HepG2 (cell line): Measurements from ENCODE around the gene HES2. TPM values are rescaled to one million over a fixed set of nuclear protein-coding genes. Genes with fewer than 3 reads are reported as not detected.
A peak's percentile ranks its signal among the peaks of the same experiment; 100 is the strongest.

Source experiments
- GATAD2A ChIP-seq: IDR thresholded peaks from 2 replicates; pipeline ENCODE4 v1.6.1; 2016
- LCORL ChIP-seq, 2 experiments: fragments of 450-650 bp in 1 of 2; sonication (generic) in 1 of 2; formaldehyde crosslinking in 1 of 2; IDR thresholded peaks; 2 replicates each; pipeline versions ENCODE4 v1.5.0 to v1.6.1; 2017 to 2020; ENCODE audit warnings: antibody characterized with exemption in 1 of 2, missing genetic modification reagents in 1 of 2
- MAFK ChIP-seq, 2 experiments: IDR thresholded peaks in 1 of 2; conservative IDR thresholded peaks in 1 of 2; 2 replicates each; pipeline ENCODE4 v1.6.1; 2011; ENCODE audit warnings: improper control_type of control experiment in 2 of 2, low read length in 2 of 2
- MIER3 ChIP-seq: IDR thresholded peaks from 2 replicates; pipeline ENCODE4 v1.6.1; 2016; ENCODE audit warnings: missing compliant biosample characterization, borderline replicate concordance
- PCBP2 ChIP-seq: fragments of 200-400 bp; formaldehyde crosslinking; optimal IDR thresholded peaks from 2 replicates; pipeline ENCODE3; 2018; ENCODE audit warnings: low read length, low read depth; ENCODE audit not compliant: poor library complexity, severe bottlenecking
- RAD21 ChIP-seq: fragments of 450-650 bp; formaldehyde crosslinking; IDR thresholded peaks from 2 replicates; pipeline ENCODE4 v1.5.0; 2020; ENCODE audit warnings: mild to moderate bottlenecking
- RELA ChIP-seq: sonication (generic); formaldehyde crosslinking; IDR thresholded peaks from 2 replicates; pipeline ENCODE4 v1.4.0; 2020; ENCODE audit warnings: missing genetic modification reagents
- XRCC5 ChIP-seq: fragments of 200-400 bp; formaldehyde crosslinking; optimal IDR thresholded peaks from 2 replicates; pipeline ENCODE3; 2017; ENCODE audit warnings: mild to moderate bottlenecking, low read length
- ZBTB20 ChIP-seq: sonication (generic); formaldehyde crosslinking; IDR thresholded peaks from 2 replicates; pipeline ENCODE4 v1.8.1; 2023; ENCODE audit warnings: missing genetic modification reagents, low read depth, mild to moderate bottlenecking, borderline replicate concordance
- ZNF10 ChIP-seq: sonication (generic); formaldehyde crosslinking; IDR thresholded peaks from 2 replicates; pipeline ENCODE4 v1.4.0; 2020; ENCODE audit warnings: mild to moderate bottlenecking, low read depth, missing genetic modification reagents, borderline replicate concordance
- ZNF629 ChIP-seq: sonication (generic); formaldehyde crosslinking; conservative IDR thresholded peaks from 2 replicates; pipeline ENCODE4 v1.5.0; 2020; ENCODE audit warnings: missing genetic modification reagents
- ZNF672 ChIP-seq: sonication (generic); formaldehyde crosslinking; IDR thresholded peaks from 2 replicates; pipeline ENCODE4 v1.8.1; 2022; ENCODE audit warnings: missing genetic modification reagents
- ZNF724P ChIP-seq: sonication (generic); formaldehyde crosslinking; IDR thresholded peaks from 2 replicates; pipeline ENCODE4 v1.8.0; 2022; ENCODE audit warnings: missing genetic modification reagents, borderline replicate concordance
- ZNF737 ChIP-seq: sonication (generic); formaldehyde crosslinking; IDR thresholded peaks from 2 replicates; pipeline ENCODE4 v1.5.0; 2020; ENCODE audit warnings: missing genetic modification reagents, mild to moderate bottlenecking, borderline replicate concordance
- ZNF749 ChIP-seq: sonication (generic); formaldehyde crosslinking; IDR thresholded peaks from 2 replicates; pipeline ENCODE4 v1.8.0; 2022; ENCODE audit warnings: mild to moderate bottlenecking, missing genetic modification reagents, moderate library complexity, borderline replicate concordance
- ZSCAN21 ChIP-seq: sonication (generic); formaldehyde crosslinking; IDR thresholded peaks from 2 replicates; pipeline ENCODE4 v1.8.0; 2022; ENCODE audit warnings: mild to moderate bottlenecking, missing genetic modification reagents, moderate library complexity, borderline replicate concordance
- polyA plus RNA-seq, 8 experiments: library from polyadenylated mRNA; depleted of rRNA in 3 of 8; stranded (reverse) in 7 of 8; unstranded in 1 of 8; fragments of >200 nt; fragmentation: Illumina TruSeq in 4 of 8; extraction: Trizol in 4 of 8; gene quantifications; 2 replicates each; pipeline versions ENCODE4 v1.2.1 to v1.2.3, GENCODE V29; 2011 to 2016; ENCODE audit warnings: low read depth in 4 of 8, missing spikeins in 1 of 8, mixed read lengths in 1 of 8; ENCODE audit not compliant: insufficient read depth in 1 of 8
- total RNA-seq, 5 experiments: library from RNA; depleted of rRNA; stranded (reverse); fragments of >200 nt; fragmentation: Illumina TruSeq; extraction: Trizol; gene quantifications; 2 replicates each; pipeline ENCODE4 v1.2.3, GENCODE V29; 2016; ENCODE audit warnings: low read depth in 1 of 5
- TF ChIP-seq, protein P1 (sequence below): IDR thresholded peaks from 2 replicates; pipeline ENCODE4 v1.6.1; 2018; ENCODE audit warnings: missing genetic modification reagents
- TF ChIP-seq, protein P2 (sequence below): sonication (generic); formaldehyde crosslinking; IDR thresholded peaks from 2 replicates; pipeline ENCODE4 v1.4.0; 2020; ENCODE audit warnings: missing genetic modification reagents
- TF ChIP-seq, protein P3 (sequence below), 2 experiments: sonication (generic) in 1 of 2; formaldehyde crosslinking in 1 of 2; IDR thresholded peaks; 2 replicates each; pipeline versions ENCODE4 v1.4.0 to v1.6.1; 2016 to 2020; ENCODE audit warnings: borderline replicate concordance in 1 of 2, low read depth in 1 of 2, mild to moderate bottlenecking in 1 of 2, missing genetic modification reagents in 1 of 2
- TF ChIP-seq, protein P4 (sequence below): sonication (generic); formaldehyde crosslinking; IDR thresholded peaks from 2 replicates; pipeline ENCODE4 v1.5.1; 2020; ENCODE audit warnings: missing genetic modification reagents, mild to moderate bottlenecking, borderline replicate concordance

The HES2 gene
- total and polyA plus RNA-seq, 2 of the 13 experiments (the other 11 are each of a cell fraction or from before 2014, with no cell fraction given), result 0.11 to 0.17 TPM

DNA sequence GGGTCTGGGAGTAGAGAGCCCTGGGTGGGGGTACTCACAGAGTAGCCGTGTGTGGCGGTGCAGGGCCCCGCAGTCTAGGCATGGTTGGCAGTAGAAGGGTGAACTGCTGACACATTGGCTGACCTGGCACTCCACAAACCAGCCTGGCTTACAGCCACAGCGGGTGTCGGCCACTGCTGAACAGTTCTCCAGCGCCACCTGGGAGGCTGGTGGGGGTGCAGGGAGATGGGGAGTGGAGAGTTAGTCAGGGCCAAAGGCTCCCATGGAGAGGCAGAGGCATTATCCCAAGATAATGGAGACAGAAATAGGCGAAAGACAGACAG lies 44.8 kb upstream of the HES2 start (continued):
- TF ChIP-seq ZNF672 (CRISPR knock-in tag) (no peak), ZNF749 (CRISPR knock-in tag) (no peak), ZNF629 (no peak), RELA (CRISPR knock-in tag) (no peak), MAFK (conservative IDR thresholded peaks at IDR 0.05 in 1 of 2, IDR thresholded peaks at IDR 0.05 in 1 of 2; ENCODE audit: low read length in 2 of 2) (0 out of 4 replicates have a peak, but pooled peaks of 1 of the 2 experiments have one; percentile 1), ZSCAN21 (CRISPR knock-in tag) (peak; percentile 50; the same call in 1 of the 2 replicates), MIER3 (CRISPR knock-in tag) (peak; percentile 33; the same call in 1 of the 2 replicates), RAD21 (CRISPR knock-in tag) (peak; percentile 75), GATAD2A (CRISPR knock-in tag) (peak; percentile 43; the same call in 1 of the 2 replicates), ZNF10 (no peak), LCORL (IDR thresholded peaks at IDR 0.05) (no peak), LCORL (CRISPR knock-in tag; IDR thresholded peaks at IDR 0.05) (0 out of 2 replicates have a peak, but pooled peaks have one; percentile 19), XRCC5 (peak; percentile 72), PCBP2 (no peak), ZBTB20 (CRISPR knock-in tag) (no peak), ZNF737 (CRISPR knock-in tag) (no peak), ZNF724P (CRISPR knock-in tag) (0 out of 2 replicates have a peak, but pooled peaks have one; percentile 34)
- TF ChIP-seq, protein P1, sequence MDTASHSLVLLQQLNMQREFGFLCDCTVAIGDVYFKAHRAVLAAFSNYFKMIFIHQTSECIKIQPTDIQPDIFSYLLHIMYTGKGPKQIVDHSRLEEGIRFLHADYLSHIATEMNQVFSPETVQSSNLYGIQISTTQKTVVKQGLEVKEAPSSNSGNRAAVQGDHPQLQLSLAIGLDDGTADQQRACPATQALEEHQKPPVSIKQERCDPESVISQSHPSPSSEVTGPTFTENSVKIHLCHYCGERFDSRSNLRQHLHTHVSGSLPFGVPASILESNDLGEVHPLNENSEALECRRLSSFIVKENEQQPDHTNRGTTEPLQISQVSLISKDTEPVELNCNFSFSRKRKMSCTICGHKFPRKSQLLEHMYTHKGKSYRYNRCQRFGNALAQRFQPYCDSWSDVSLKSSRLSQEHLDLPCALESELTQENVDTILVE (CRISPR knock-in tag), result 0 out of 2 replicates have a peak, but pooled peaks have one; percentile 22
- TF ChIP-seq, protein P2, sequence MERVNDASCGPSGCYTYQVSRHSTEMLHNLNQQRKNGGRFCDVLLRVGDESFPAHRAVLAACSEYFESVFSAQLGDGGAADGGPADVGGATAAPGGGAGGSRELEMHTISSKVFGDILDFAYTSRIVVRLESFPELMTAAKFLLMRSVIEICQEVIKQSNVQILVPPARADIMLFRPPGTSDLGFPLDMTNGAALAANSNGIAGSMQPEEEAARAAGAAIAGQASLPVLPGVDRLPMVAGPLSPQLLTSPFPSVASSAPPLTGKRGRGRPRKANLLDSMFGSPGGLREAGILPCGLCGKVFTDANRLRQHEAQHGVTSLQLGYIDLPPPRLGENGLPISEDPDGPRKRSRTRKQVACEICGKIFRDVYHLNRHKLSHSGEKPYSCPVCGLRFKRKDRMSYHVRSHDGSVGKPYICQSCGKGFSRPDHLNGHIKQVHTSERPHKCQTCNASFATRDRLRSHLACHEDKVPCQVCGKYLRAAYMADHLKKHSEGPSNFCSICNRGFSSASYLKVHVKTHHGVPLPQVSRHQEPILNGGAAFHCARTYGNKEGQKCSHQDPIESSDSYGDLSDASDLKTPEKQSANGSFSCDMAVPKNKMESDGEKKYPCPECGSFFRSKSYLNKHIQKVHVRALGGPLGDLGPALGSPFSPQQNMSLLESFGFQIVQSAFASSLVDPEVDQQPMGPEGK, result peak; percentile 57
- TF ChIP-seq, protein P3, sequence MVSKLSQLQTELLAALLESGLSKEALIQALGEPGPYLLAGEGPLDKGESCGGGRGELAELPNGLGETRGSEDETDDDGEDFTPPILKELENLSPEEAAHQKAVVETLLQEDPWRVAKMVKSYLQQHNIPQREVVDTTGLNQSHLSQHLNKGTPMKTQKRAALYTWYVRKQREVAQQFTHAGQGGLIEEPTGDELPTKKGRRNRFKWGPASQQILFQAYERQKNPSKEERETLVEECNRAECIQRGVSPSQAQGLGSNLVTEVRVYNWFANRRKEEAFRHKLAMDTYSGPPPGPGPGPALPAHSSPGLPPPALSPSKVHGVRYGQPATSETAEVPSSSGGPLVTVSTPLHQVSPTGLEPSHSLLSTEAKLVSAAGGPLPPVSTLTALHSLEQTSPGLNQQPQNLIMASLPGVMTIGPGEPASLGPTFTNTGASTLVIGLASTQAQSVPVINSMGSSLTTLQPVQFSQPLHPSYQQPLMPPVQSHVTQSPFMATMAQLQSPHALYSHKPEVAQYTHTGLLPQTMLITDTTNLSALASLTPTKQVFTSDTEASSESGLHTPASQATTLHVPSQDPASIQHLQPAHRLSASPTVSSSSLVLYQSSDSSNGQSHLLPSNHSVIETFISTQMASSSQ (IDR thresholded peaks at IDR 0.05; ENCODE audit: low read depth), result no peak
- TF ChIP-seq, protein P3 (CRISPR knock-in tag; IDR thresholded peaks at IDR 0.05; ENCODE audit: borderline replicate concordance), result no peak
- TF ChIP-seq, protein P4, sequence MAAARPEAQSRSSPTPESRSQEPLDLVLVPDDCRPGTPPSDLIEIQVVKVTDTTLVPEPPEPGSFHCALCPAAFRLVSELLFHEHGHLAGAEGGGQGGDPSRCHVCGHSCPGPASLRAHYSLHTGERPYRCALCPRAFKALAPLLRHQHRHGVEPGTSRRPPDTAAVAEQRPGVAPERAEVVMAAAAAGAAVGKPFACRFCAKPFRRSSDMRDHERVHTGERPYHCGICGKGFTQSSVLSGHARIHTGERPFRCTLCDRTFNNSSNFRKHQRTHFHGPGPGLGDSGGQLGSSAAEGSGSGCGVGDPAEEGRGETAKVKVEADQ, result no peak
